Spinal cord (tissue), 10 donors: ENCODE measurements around the gene HPGD. TPM values are rescaled to one million over a fixed set of nuclear protein-coding genes. Genes with fewer than 3 reads are reported as not detected.
A peak's percentile ranks its signal among the peaks of the same experiment; 100 is the strongest.

Experiments used
- DNase-seq, 6 donors: peaks; one replicate each; pipeline versions ENCODE4 v3.0.0 to v3.0.0-alpha.2; 2013 to 2015; ENCODE audit warnings: low spot score in 6 of 6, low read depth in 4 of 6
- H3K27ac ChIP-seq: one replicate; pipeline ENCODE4 v1.5.1; 2013; ENCODE audit warnings: low read depth, low read length, control low read depth
- H3K27me3 ChIP-seq: one replicate; pipeline ENCODE4 v1.6.1; 2013; ENCODE audit warnings: low read length; ENCODE audit not compliant: control insufficient read depth, insufficient read depth
- H3K36me3 ChIP-seq: one replicate; pipeline ENCODE4 v1.6.1; 2013; ENCODE audit warnings: low read length; ENCODE audit not compliant: control insufficient read depth, insufficient read depth
- H3K4me1 ChIP-seq: one replicate; pipeline ENCODE4 v1.6.1; 2013; ENCODE audit warnings: low read length; ENCODE audit not compliant: control insufficient read depth, insufficient read depth
- H3K4me3 ChIP-seq: one replicate; pipeline ENCODE4 v1.5.1; 2013; ENCODE audit warnings: low read depth, low read length, control low read depth
- H3K9me3 ChIP-seq: one replicate; pipeline ENCODE4 v1.6.1; 2013; ENCODE audit warnings: low read length; ENCODE audit not compliant: control insufficient read depth, insufficient read depth
- WGBS: methylation state at CpG from one replicate; pipeline ENCODE4 v1.1.5; 2013; ENCODE audit warnings: missing lambda C conversion rate; ENCODE audit not compliant: insufficient coverage; 5-methylcytosine and 5-hydroxymethylcytosine counted together
- polyA plus RNA-seq, 2 donors: library from polyadenylated mRNA; unstranded; fragments of 120-200 nt; gene quantifications; one replicate each; pipeline ENCODE4 v1.2.1, GENCODE V29; 2013; ENCODE audit not compliant: insufficient read length in 2 of 2
- total RNA-seq, 2 donors: library from RNA; depleted of rRNA in 1 of 2; stranded (reverse); fragments of 120-200 nt in 1 of 2; fragments of >200 nt in 1 of 2; gene quantifications; one replicate each; pipeline versions ENCODE4 v1.2.3 to v1.2.4, GENCODE V29; 2013 to 2014
- donor health status: healthy.

Gene HPGD
- total and polyA plus RNA-seq, 4 donors, result 3.5 to 14.8 (median 5.7) TPM

GRCh38 chr4:174457468-174457867, 64.8 kb downstream of the HPGD start:
- no peaks in the 10 kb centered on the region for H3K4me1 ChIP-seq
- H3K27ac ChIP-seq, result no peak overlapping the region
- H3K4me3 ChIP-seq, result no peak overlapping the region
- 93% methylated on average over 6 of the region's 6 CpGs for WGBS
- H3K9me3 ChIP-seq, result no peaks in the 10 kb centered on the region
- H3K36me3 ChIP-seq, result no peaks in the 10 kb centered on the region
- H3K27me3 ChIP-seq, result no peaks in the 10 kb centered on the region
- no peak for DNase-seq

GRCh38 chr4:174454815-174455473, 67.3 kb downstream of the HPGD start:
- no CpG with 5 or more reads among the region's 6 CpGs for WGBS
- no peak for DNase-seq

GRCh38 chr4:174451718-174452296, 70.5 kb downstream of the HPGD start:
- DNase-seq, result peak in 1 of 6 donors; percentile 7
- no peaks in the 10 kb centered on the region for H3K27me3 ChIP-seq
- H3K9me3 ChIP-seq, result no peaks in the 10 kb centered on the region
- no CpG with 5 or more reads among the region's 2 CpGs for WGBS
- H3K4me1 ChIP-seq, result no peaks in the 10 kb centered on the region
- H3K36me3 ChIP-seq, result no peaks in the 10 kb centered on the region
- no peak overlapping the region for H3K4me3 ChIP-seq
- H3K27ac ChIP-seq, result no peak overlapping the region

More at GRCh38 chr4:174454815-174455473, 67.3 kb downstream of the HPGD start:
- no peaks in the 10 kb centered on the region for H3K4me1 ChIP-seq
- no peak overlapping the region for H3K4me3 ChIP-seq
- H3K27me3 ChIP-seq, result no peaks in the 10 kb centered on the region
- H3K27ac ChIP-seq, result no peak overlapping the region
- H3K36me3 ChIP-seq, result no peaks in the 10 kb centered on the region
- no peaks in the 10 kb centered on the region for H3K9me3 ChIP-seq

- no peak for DNase-seq
- H3K4me3 ChIP-seq, result no peak overlapping the region
- no peaks in the 10 kb centered on the region for H3K4me1 ChIP-seq
- H3K9me3 ChIP-seq, result no peaks in the 10 kb centered on the region
- WGBS, result no CpG with 5 or more reads among the region's 3 CpGs
- no peak overlapping the region for H3K27ac ChIP-seq
- H3K36me3 ChIP-seq, result no peaks in the 10 kb centered on the region
- no peaks in the 10 kb centered on the region for H3K27me3 ChIP-seq
Observed at GRCh38 chr4:174450786-174451125, 71.5 kb downstream of the HPGD start.

GRCh38 chr4:174449944-174450785, 72.1 kb downstream of the HPGD start:
- no CpG with 5 or more reads among the region's 5 CpGs for WGBS
- Histone ChIP-seq H3K27me3 (no peaks in the 10 kb centered on the region), H3K27ac (no peak overlapping the region), H3K4me1 (no peaks in the 10 kb centered on the region), H3K36me3 (no peaks in the 10 kb centered on the region), H3K9me3 (no peaks in the 10 kb centered on the region), H3K4me3 (no peak overlapping the region)
- DNase-seq, result peak in 1 of 6 donors; percentile 39

GRCh38 chr4:174449152-174449551, 73.1 kb downstream of the HPGD start:
- Histone ChIP-seq H3K9me3 (no peaks in the 10 kb centered on the region), H3K27me3 (no peaks in the 10 kb centered on the region), H3K27ac (no peak overlapping the region), H3K4me1 (no peaks in the 10 kb centered on the region), H3K36me3 (no peaks in the 10 kb centered on the region), H3K4me3 (no peak overlapping the region)
- DNase-seq, result no peak
- WGBS, result no CpG with 5 or more reads among the region's 1 CpG

- no peak overlapping the region for H3K27ac ChIP-seq
- no peaks in the 10 kb centered on the region for H3K4me1 ChIP-seq
- H3K4me3 ChIP-seq, result no peak overlapping the region
- H3K36me3 ChIP-seq, result no peaks in the 10 kb centered on the region
- no CpG with 5 or more reads among the region's 1 CpG for WGBS
- H3K27me3 ChIP-seq, result no peaks in the 10 kb centered on the region
- DNase-seq, result no peak
- H3K9me3 ChIP-seq, result no peaks in the 10 kb centered on the region
Observed at GRCh38 chr4:174444390-174444789, 77.9 kb downstream of the HPGD start.

Other genes starting within 250 kb of the HPGD start
- gene FBXO8, start 238.8 kb downstream of the HPGD start, total RNA-seq, result 10 to 100 TPM; 39.2 to 51.0 TPM
- gene FBXO8, start 238.8 kb downstream of the HPGD start, polyA plus RNA-seq, result 10 to 100 TPM; 21.9 to 29.0 TPM
- gene CEP44, start 238.6 kb downstream of the HPGD start, total RNA-seq, result 10 to 100 TPM; 20.3 to 32.9 TPM
- gene CEP44, start 238.6 kb downstream of the HPGD start, polyA plus RNA-seq, result 10 to 100 TPM; 12.6 to 13.3 TPM